Activated naive CD8-positive, alpha-beta T cell (primary cell): ENCODE results near the gene ADAMTS18.
"Not testable (repeated sequence)": the region's sequence is repeated elsewhere in the genome, so short reads cannot be mapped to it uniquely, and the experiment has no call there.

ENCODE experiments used
- H3K27ac Mint-ChIP-seq: one replicate; pipeline ENCODE4 v1.8.0; 2021; ENCODE audit warnings: mixed read lengths
- H3K27me3 Mint-ChIP-seq: one replicate; pipeline ENCODE4 v1.8.0; 2021; ENCODE audit warnings: mixed read lengths
- H3K36me3 Mint-ChIP-seq: one replicate; pipeline ENCODE4 v1.8.0; 2021; ENCODE audit warnings: mixed read lengths
- H3K4me1 Mint-ChIP-seq: one replicate; pipeline ENCODE4 v1.8.0; 2021; ENCODE audit warnings: low read depth, mixed read lengths
- H3K4me3 Mint-ChIP-seq: one replicate; pipeline ENCODE4 v1.8.0; 2021; ENCODE audit warnings: mild to moderate bottlenecking, mixed read lengths
- H3K9me3 Mint-ChIP-seq: one replicate; pipeline ENCODE4 v1.8.0; 2021; ENCODE audit warnings: low read depth, mixed read lengths

Gene ADAMTS18, protein sequence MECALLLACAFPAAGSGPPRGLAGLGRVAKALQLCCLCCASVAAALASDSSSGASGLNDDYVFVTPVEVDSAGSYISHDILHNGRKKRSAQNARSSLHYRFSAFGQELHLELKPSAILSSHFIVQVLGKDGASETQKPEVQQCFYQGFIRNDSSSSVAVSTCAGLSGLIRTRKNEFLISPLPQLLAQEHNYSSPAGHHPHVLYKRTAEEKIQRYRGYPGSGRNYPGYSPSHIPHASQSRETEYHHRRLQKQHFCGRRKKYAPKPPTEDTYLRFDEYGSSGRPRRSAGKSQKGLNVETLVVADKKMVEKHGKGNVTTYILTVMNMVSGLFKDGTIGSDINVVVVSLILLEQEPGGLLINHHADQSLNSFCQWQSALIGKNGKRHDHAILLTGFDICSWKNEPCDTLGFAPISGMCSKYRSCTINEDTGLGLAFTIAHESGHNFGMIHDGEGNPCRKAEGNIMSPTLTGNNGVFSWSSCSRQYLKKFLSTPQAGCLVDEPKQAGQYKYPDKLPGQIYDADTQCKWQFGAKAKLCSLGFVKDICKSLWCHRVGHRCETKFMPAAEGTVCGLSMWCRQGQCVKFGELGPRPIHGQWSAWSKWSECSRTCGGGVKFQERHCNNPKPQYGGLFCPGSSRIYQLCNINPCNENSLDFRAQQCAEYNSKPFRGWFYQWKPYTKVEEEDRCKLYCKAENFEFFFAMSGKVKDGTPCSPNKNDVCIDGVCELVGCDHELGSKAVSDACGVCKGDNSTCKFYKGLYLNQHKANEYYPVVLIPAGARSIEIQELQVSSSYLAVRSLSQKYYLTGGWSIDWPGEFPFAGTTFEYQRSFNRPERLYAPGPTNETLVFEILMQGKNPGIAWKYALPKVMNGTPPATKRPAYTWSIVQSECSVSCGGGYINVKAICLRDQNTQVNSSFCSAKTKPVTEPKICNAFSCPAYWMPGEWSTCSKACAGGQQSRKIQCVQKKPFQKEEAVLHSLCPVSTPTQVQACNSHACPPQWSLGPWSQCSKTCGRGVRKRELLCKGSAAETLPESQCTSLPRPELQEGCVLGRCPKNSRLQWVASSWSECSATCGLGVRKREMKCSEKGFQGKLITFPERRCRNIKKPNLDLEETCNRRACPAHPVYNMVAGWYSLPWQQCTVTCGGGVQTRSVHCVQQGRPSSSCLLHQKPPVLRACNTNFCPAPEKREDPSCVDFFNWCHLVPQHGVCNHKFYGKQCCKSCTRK (N-terminal part only)

GRCh38 chr16:77434530-77435271, at the start of gene ADAMTS18:
Gene ADAMTS18, minus strand, starts transcription at chr16:77435034. Its CDS starts 339 bp downstream, at chr16:77434695.
- H3K4me1 Mint-ChIP-seq: peaks cover 1% of the 10 kb centered on the region
- H3K27ac Mint-ChIP-seq: no peak within 1 kb of the TSS
- no peak within 1 kb of the TSS for H3K4me3 Mint-ChIP-seq
- H3K9me3 Mint-ChIP-seq: no peaks in the 10 kb centered on the region
- H3K27me3 Mint-ChIP-seq: peaks cover 29% of the 10 kb centered on the region
- no peaks in the 10 kb centered on the region for H3K36me3 Mint-ChIP-seq

GRCh38 chr16:77480681-77481315, 46.0 kb upstream of the ADAMTS18 start:
- Mint-ChIP-seq H3K27me3 (peaks cover 7% of the 10 kb centered on the region), H3K36me3 (no peaks in the 10 kb centered on the region), H3K4me1 (no peaks in the 10 kb centered on the region), H3K4me3 (no peak overlapping the region), H3K9me3 (peaks cover 6% of the 10 kb centered on the region), H3K27ac (no peak overlapping the region)

DNA sequence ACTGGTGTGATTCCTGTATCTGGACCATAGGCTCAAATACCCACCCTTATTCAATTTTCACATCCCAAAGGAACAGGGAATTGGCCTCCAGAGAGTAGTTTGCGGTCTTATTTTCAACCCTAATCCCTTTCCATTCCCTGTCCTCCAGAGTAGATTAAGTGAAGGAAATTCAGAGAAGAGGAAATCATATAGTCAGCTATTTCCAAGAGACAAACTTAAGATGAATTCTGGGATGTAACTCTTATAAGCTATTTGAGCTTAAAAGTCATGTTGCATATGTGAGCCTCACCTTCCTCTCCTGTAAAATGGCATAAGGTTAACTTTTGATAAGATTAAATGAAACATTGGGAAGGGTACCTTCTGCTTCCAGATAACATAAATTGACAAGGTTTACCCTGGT, 37.4 kb upstream of the ADAMTS18 start:
- Mint-ChIP-seq H3K27ac (no peak overlapping the region), H3K4me1 (no peaks in the 10 kb centered on the region), H3K36me3 (no peaks in the 10 kb centered on the region), H3K4me3 (no peak overlapping the region), H3K27me3 (peaks cover 2% of the 10 kb centered on the region), H3K9me3 (no peaks in the 10 kb centered on the region)

- no peak overlapping the region for H3K27ac Mint-ChIP-seq
- peaks cover 2% of the 10 kb centered on the region for H3K27me3 Mint-ChIP-seq
- H3K4me1 Mint-ChIP-seq: no peaks in the 10 kb centered on the region
- no peaks in the 10 kb centered on the region for H3K9me3 Mint-ChIP-seq
- no peak overlapping the region for H3K4me3 Mint-ChIP-seq
- H3K36me3 Mint-ChIP-seq: no peaks in the 10 kb centered on the region
These were observed 36.0 kb upstream of the ADAMTS18 start for GRCh38 chr16:77470851-77471250.

DNA sequence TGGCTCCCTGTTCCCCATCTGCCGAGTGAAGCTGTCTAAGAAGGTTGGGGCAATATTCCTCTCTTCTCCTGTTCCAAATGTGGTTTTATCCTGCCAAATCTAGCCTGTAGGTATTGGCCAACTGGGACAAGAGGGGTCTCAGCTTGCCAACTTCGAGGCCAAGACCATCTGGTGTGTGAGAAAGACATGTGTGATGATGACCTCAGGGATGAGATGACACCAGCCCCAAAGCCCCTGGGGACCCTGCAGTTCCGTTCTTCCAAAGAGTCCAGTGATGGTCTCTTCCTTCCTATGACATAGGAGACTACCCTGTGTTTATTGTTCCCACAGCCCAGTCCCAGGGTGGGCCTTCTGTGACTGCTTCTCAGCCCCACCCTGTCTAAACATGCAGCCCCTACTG, 34.8 kb upstream of the ADAMTS18 start:
- H3K4me3 Mint-ChIP-seq: no peak overlapping the region
- H3K4me1 Mint-ChIP-seq: no peaks in the 10 kb centered on the region
- no peak overlapping the region for H3K27ac Mint-ChIP-seq
- H3K27me3 Mint-ChIP-seq: peaks cover 2% of the 10 kb centered on the region
- H3K9me3 Mint-ChIP-seq: no peaks in the 10 kb centered on the region
- no peaks in the 10 kb centered on the region for H3K36me3 Mint-ChIP-seq

GRCh38 chr16:77468831-77469230, 34.0 kb upstream of the ADAMTS18 start:
- no peaks in the 10 kb centered on the region for H3K4me1 Mint-ChIP-seq
- H3K36me3 Mint-ChIP-seq: no peaks in the 10 kb centered on the region
- no peak overlapping the region for H3K4me3 Mint-ChIP-seq
- H3K27me3 Mint-ChIP-seq: peaks cover 2% of the 10 kb centered on the region
- no peaks in the 10 kb centered on the region for H3K9me3 Mint-ChIP-seq
- no peak overlapping the region for H3K27ac Mint-ChIP-seq

GRCh38 chr16:77467821-77468335, 33.0 kb upstream of the ADAMTS18 start:
- no peaks in the 10 kb centered on the region for H3K36me3 Mint-ChIP-seq
- no peaks in the 10 kb centered on the region for H3K4me1 Mint-ChIP-seq
- no peak overlapping the region for H3K4me3 Mint-ChIP-seq
- H3K27ac Mint-ChIP-seq: no peak overlapping the region
- H3K9me3 Mint-ChIP-seq: no peaks in the 10 kb centered on the region
- H3K27me3 Mint-ChIP-seq: peaks cover 2% of the 10 kb centered on the region

GRCh38 chr16:77463659-77464058, 28.8 kb upstream of the ADAMTS18 start:
- not testable (repeated sequence) for H3K4me3 Mint-ChIP-seq, H3K27ac Mint-ChIP-seq, H3K27me3 Mint-ChIP-seq, H3K4me1 Mint-ChIP-seq, H3K9me3 Mint-ChIP-seq, H3K36me3 Mint-ChIP-seq

- Mint-ChIP-seq H3K9me3 (no peaks in the 10 kb centered on the region), H3K27ac (no peak overlapping the region), H3K4me3 (no peak overlapping the region), H3K27me3 (peaks cover 2% of the 10 kb centered on the region), H3K36me3 (no peaks in the 10 kb centered on the region), H3K4me1 (no peaks in the 10 kb centered on the region)
These were observed 28.1 kb upstream of the ADAMTS18 start for GRCh38 chr16:77462894-77463293.

DNA sequence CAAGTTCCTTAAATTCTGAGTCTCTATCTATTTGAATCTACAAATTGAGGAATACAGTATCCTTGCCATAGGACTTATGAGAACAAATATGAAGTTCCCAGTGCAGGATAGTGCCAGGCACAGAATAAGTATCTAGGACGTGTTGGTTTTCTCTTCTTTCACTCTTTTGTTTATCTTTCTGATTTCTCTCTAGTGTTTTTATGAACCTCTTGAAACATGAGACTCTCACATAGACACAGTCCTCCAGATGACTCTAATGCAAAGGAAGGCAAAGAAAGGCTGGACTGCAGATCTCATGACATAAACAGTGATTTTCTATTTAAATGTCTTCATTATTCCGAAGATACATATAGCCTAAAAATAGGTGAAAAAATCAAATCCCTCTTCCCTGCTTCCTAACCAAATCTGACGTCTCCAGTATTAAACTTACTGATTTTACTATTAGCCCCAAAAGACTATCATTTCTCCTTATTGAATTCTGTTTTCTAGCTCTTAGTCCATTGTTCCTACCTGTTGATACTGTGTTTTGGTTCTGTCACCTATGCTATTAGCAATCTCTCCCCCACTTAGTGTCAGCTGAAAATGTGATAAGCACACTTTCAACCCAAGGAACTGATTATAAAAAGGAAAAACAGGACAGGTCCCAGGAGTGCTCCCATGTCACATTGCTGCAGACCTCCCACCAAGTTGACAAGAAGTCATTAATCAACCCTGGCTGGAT, 24.9 kb upstream of the ADAMTS18 start:
- no peaks in the 10 kb centered on the region for H3K9me3 Mint-ChIP-seq
- H3K4me3 Mint-ChIP-seq: no peak overlapping the region
- no peaks in the 10 kb centered on the region for H3K36me3 Mint-ChIP-seq
- no peak overlapping the region for H3K27ac Mint-ChIP-seq
- peaks cover 4% of the 10 kb centered on the region for H3K27me3 Mint-ChIP-seq
- no peaks in the 10 kb centered on the region for H3K4me1 Mint-ChIP-seq

- Mint-ChIP-seq H3K4me1 (no peaks in the 10 kb centered on the region), H3K9me3 (no peaks in the 10 kb centered on the region), H3K4me3 (no peak overlapping the region), H3K27ac (no peak overlapping the region), H3K27me3 (peaks cover 4% of the 10 kb centered on the region), H3K36me3 (no peaks in the 10 kb centered on the region)
These were observed 22.2 kb upstream of the ADAMTS18 start for GRCh38 chr16:77457046-77457445.

- no peaks in the 10 kb centered on the region for H3K4me1 Mint-ChIP-seq
- H3K27me3 Mint-ChIP-seq: peaks cover 7% of the 10 kb centered on the region
- no peaks in the 10 kb centered on the region for H3K36me3 Mint-ChIP-seq
- no peaks in the 10 kb centered on the region for H3K9me3 Mint-ChIP-seq
- H3K4me3 Mint-ChIP-seq: no peak overlapping the region
- H3K27ac Mint-ChIP-seq: no peak overlapping the region
These were observed 17.4 kb upstream of the ADAMTS18 start for GRCh38 chr16:77452243-77452642.

- H3K4me1 Mint-ChIP-seq: no peaks in the 10 kb centered on the region
- peaks cover 5% of the 10 kb centered on the region for H3K27me3 Mint-ChIP-seq
- no peak overlapping the region for H3K4me3 Mint-ChIP-seq
- no peak overlapping the region for H3K27ac Mint-ChIP-seq
- H3K36me3 Mint-ChIP-seq: no peaks in the 10 kb centered on the region
- H3K9me3 Mint-ChIP-seq: no peaks in the 10 kb centered on the region
These were observed 16.1 kb upstream of the ADAMTS18 start for GRCh38 chr16:77450790-77451487.
